Peyer's patch (tissue), 4 donors: ENCODE results near the gene EXOSC9. TPM values are rescaled to one million over a fixed set of nuclear protein-coding genes. Genes with fewer than 3 reads are reported as not detected.

Experiments
- DNase-seq, 3 donors: peaks; one replicate each; pipeline ENCODE4 v3.0.0-alpha.2; 2017 to 2019
- H3K27ac ChIP-seq, 4 donors: fragments of 200-600 bp; sonication (generic); one replicate each; pipeline ENCODE4 v1.5.1; 2016 to 2019
- H3K27me3 ChIP-seq, 2 donors: fragments of 200-600 bp; sonication (generic); one replicate each; pipeline ENCODE4 v1.5.1; 2019
- H3K36me3 ChIP-seq, 3 donors: fragments of 200-600 bp; sonication (generic); one replicate each; pipeline ENCODE4 v1.5.1; 2016 to 2019
- H3K4me1 ChIP-seq, 4 donors: fragments of 200-600 bp; sonication (generic); one replicate each; pipeline ENCODE4 v1.5.1; 2016 to 2019
- H3K4me3 ChIP-seq, 4 donors: fragments of 200-600 bp; sonication (generic); 1 replicate in 3 of 4; 2 replicates in 1 of 4; pipeline ENCODE4 v1.5.1; 2016 to 2019; ENCODE audit warnings: mild to moderate bottlenecking in 1 of 4
- H3K9me3 ChIP-seq, 4 donors: fragments of 200-600 bp; sonication (generic); one replicate each; pipeline ENCODE4 v1.5.1; 2016 to 2019; ENCODE audit warnings: mild to moderate bottlenecking in 1 of 4
- POLR2A ChIP-seq, 2 donors: fragments of 450-650 bp; IDR thresholded peaks; one replicate each; pipeline ENCODE4 v1.5.1; 2017; ENCODE audit warnings: antibody characterized with exemption in 2 of 2, mild to moderate bottlenecking in 2 of 2, moderate library complexity in 2 of 2
- total RNA-seq, 4 donors: library from RNA; depleted of rRNA; stranded (reverse); fragments of >200 nt; gene quantifications; one replicate each; pipeline ENCODE4 v1.1.0, GENCODE V29; 2016
- TF ChIP-seq, protein P1 (sequence below), 6 experiments: fragments of 450-650 bp in 4 of 6; fragments of 200-600 bp in 2 of 6; sonication (generic) in 1 of 6; IDR thresholded peaks; one replicate each; pipeline ENCODE4 v1.5.1; 2017 to 2019; ENCODE audit warnings: antibody characterized with exemption in 6 of 6, mild to moderate bottlenecking in 3 of 6, moderate library complexity in 1 of 6

Gene EXOSC9
- total RNA-seq, 4 donors from 2014 or later, result 9.5 to 69.3 (median 17.9) TPM

DNA sequence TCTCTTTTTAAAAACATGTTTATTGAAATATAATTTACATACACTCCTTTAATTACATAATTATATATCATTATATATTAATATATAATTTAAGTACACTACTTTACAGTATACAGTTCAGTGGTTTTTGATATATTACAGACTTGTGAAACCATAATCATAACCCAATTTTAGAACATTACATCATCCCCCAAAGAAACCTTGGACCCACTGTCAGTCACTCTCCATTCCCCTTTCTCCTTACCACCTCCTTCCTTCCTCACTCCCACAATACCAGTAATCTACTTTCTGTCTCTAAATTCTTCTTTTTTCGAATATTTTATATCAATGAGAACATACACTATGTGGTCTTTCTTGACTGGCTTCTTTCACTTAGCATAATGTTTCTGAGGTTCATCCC is 17.9 kb upstream of the EXOSC9 start:
- Histone ChIP-seq H3K27ac (no peak overlapping the region), H3K27me3 (no peaks in the 10 kb centered on the region), H3K4me1 (no peaks in the 10 kb centered on the region), H3K36me3 (no peaks in the 10 kb centered on the region), H3K4me3 (no peak overlapping the region), H3K9me3 (no peaks in the 10 kb centered on the region)
- no peak for DNase-seq
- TF ChIP-seq, protein P1, sequence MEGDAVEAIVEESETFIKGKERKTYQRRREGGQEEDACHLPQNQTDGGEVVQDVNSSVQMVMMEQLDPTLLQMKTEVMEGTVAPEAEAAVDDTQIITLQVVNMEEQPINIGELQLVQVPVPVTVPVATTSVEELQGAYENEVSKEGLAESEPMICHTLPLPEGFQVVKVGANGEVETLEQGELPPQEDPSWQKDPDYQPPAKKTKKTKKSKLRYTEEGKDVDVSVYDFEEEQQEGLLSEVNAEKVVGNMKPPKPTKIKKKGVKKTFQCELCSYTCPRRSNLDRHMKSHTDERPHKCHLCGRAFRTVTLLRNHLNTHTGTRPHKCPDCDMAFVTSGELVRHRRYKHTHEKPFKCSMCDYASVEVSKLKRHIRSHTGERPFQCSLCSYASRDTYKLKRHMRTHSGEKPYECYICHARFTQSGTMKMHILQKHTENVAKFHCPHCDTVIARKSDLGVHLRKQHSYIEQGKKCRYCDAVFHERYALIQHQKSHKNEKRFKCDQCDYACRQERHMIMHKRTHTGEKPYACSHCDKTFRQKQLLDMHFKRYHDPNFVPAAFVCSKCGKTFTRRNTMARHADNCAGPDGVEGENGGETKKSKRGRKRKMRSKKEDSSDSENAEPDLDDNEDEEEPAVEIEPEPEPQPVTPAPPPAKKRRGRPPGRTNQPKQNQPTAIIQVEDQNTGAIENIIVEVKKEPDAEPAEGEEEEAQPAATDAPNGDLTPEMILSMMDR (IDR thresholded peaks at IDR 0.05), result no peak
- TF ChIP-seq POLR2A (IDR thresholded peaks at IDR 0.05), result no peak

- Histone ChIP-seq H3K27ac (no peak overlapping the region), H3K4me3 (no peak overlapping the region), H3K4me1 (no peaks in the 10 kb centered on the region), H3K9me3 (no peaks in the 10 kb centered on the region), H3K36me3 (no peaks in the 10 kb centered on the region), H3K27me3 (no peaks in the 10 kb centered on the region)
- no peak for DNase-seq
- TF ChIP-seq, protein P1 (IDR thresholded peaks at IDR 0.05), result no peak
- no peak for TF ChIP-seq POLR2A (IDR thresholded peaks at IDR 0.05)
These were observed 16.7 kb upstream of the EXOSC9 start for GRCh38 chr4:121784401-121784800.

DNA sequence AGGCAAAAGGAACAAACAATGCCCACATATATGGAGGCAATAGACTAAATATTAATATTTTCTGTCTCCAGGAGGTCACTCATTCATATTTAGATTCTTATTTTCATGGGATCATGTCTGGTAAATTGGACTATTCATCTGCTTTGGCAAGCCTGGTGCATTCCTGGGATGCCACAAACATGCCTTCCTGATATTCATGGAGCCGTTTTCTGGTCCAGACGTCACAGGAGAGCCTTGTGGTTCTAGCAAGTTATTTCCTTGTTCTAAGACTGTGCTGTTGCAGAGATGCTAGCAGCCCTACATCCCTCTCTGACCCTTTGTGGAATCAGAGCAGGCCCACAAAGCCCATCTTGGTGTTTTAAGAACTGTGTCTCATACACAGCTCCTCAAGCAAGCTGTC is 16.1 kb upstream of the EXOSC9 start:
- no peaks in the 10 kb centered on the region for H3K9me3 ChIP-seq
- no peaks in the 10 kb centered on the region for H3K4me1 ChIP-seq
- DNase-seq, result no peak
- H3K36me3 ChIP-seq, result no peaks in the 10 kb centered on the region
- H3K4me3 ChIP-seq, result no peak overlapping the region
- H3K27me3 ChIP-seq, result no peaks in the 10 kb centered on the region
- H3K27ac ChIP-seq, result no peak overlapping the region
- TF ChIP-seq, protein P1 (IDR thresholded peaks at IDR 0.05), result no peak
- TF ChIP-seq POLR2A (IDR thresholded peaks at IDR 0.05), result no peak

DNA sequence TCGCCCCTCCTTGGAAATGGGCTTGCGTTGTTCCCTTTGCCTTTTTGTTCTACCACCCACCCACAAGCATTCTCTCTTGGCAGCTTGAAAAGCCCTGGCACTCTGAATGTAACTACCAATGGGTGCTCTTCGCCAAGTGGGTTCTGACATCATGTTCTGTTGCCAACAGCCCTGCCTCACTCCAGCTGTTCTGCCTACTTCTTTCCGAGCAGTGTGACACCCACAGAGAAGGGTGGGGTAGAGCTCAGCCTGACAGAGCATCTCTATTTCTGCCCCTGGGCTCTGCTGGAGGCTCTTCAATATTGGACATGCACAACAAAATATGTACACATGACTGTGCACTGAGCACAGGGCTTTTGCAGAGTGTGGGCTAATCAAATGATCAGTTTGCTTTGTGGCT is 15.6 kb upstream of the EXOSC9 start:
- DNase-seq, result no peak

GRCh38 chr4:121786221-121786620 is 14.9 kb upstream of the EXOSC9 start:
- H3K4me3 ChIP-seq, result no peak overlapping the region
- DNase-seq, result no peak
- H3K36me3 ChIP-seq, result no peaks in the 10 kb centered on the region
- H3K9me3 ChIP-seq, result no peaks in the 10 kb centered on the region
- no peaks in the 10 kb centered on the region for H3K4me1 ChIP-seq
- no peak overlapping the region for H3K27ac ChIP-seq
- H3K27me3 ChIP-seq, result no peaks in the 10 kb centered on the region
- TF ChIP-seq POLR2A (IDR thresholded peaks at IDR 0.05), result no peak
- TF ChIP-seq, protein P1 (IDR thresholded peaks at IDR 0.05), result no peak

More for the DNA sequence above, 15.6 kb upstream of the EXOSC9 start:
- H3K27ac ChIP-seq, result no peak overlapping the region
- no peaks in the 10 kb centered on the region for H3K27me3 ChIP-seq
- H3K4me1 ChIP-seq, result no peaks in the 10 kb centered on the region
- H3K4me3 ChIP-seq, result no peak overlapping the region
- H3K36me3 ChIP-seq, result no peaks in the 10 kb centered on the region
- TF ChIP-seq, protein P1 (IDR thresholded peaks at IDR 0.05), result no peak
- TF ChIP-seq POLR2A (IDR thresholded peaks at IDR 0.05), result no peak
- no peaks in the 10 kb centered on the region for H3K9me3 ChIP-seq

DNA sequence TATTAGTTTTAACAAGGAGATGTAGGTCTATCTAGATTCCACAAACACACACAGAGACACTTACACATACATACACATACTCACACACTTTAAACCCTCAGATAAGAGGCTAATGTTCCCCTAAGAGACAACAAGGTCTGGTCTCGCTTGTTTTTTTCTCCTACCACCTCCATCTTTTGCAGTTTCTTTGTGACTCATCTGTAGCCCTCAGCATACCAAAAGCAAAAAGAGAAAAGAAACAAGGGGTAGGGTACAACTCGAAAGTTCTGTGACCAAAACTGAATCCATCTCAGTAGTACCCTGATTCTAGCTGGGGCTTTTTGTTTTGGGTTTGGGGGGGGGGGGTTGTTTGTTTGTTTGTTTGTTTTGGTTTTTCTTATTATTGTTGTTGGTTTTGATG is 12.2 kb upstream of the EXOSC9 start:
- no peaks in the 10 kb centered on the region for H3K9me3 ChIP-seq
- no peaks in the 10 kb centered on the region for H3K27me3 ChIP-seq
- H3K27ac ChIP-seq, result no peak overlapping the region
- no peak overlapping the region for H3K4me3 ChIP-seq
- TF ChIP-seq, protein P1 (IDR thresholded peaks at IDR 0.05), result no peak
- TF ChIP-seq POLR2A (IDR thresholded peaks at IDR 0.05), result no peak
- no peaks in the 10 kb centered on the region for H3K36me3 ChIP-seq
- H3K4me1 ChIP-seq, result no peaks in the 10 kb centered on the region
- no peak for DNase-seq
